Ramos (cell line): ENCODE measurements around the gene AZU1.
"Not testable (repeated sequence)": the region's sequence is repeated elsewhere in the genome, so short reads cannot be mapped to it uniquely, and the experiment has no call there.

Experiments
- in situ Hi-C: fragments of 300-500 bp; cut with MboI; formaldehyde crosslinking; loops from one replicate; pipeline ENCODE4 v1.14.3; 2022; ENCODE audit warnings: low sequenced_read_pairs; ENCODE audit not compliant: unreplicated experiment

Gene AZU1

DNA sequence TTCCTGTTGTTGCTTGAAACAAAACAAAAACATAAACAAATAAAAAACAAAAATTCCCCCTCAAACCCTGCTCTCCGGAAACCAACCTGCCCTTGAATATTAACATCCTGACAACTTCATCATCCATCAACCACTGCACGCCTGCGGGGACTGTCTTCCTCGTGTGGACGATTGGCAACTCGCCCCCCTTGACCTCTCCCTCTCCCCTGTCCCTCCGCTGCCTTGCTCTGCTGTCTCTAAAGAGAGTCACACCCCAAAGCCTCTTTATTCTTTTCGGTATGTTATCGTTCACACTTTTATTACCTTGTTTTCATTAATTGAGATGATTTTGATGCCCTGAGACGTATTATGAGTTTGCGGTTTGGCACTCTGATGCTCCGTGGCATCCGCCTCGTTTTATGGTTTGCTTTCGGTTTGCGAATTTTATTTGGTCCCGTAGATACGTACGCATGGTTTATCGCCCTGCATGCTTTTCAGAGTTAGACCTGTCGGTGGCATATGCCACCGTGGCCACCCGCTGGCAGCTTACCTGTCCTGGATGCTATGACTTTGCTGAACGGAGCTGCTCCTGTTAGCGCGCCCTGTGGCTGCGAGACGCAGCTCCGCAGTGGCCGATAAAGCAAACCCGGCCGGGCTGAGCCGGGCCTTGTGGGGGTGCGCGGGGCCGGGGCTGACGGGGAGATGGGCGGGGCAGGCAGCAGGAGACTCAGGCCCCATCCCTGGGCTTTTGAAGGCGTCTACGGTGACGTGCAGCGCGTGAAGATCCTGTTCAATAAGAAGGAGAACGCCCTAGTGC, 19.8 kb upstream of the AZU1 start:
- in situ Hi-C loops = no loop called here

DNA sequence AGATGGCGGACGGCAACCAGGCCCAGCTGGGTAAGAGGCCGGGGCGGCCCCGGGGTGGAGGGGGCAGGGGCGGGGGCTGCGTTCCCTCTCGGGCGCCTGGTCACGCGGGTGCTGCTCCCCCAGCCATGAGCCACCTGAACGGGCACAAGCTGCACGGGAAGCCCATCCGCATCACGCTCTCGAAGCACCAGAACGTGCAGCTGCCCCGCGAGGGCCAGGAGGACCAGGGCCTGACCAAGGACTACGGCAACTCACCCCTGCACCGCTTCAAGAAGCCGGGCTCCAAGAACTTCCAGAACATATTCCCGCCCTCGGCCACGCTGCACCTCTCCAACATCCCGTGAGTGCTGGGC, 19.2 kb upstream of the AZU1 start:
- in situ Hi-C loops = no loop called here

DNA sequence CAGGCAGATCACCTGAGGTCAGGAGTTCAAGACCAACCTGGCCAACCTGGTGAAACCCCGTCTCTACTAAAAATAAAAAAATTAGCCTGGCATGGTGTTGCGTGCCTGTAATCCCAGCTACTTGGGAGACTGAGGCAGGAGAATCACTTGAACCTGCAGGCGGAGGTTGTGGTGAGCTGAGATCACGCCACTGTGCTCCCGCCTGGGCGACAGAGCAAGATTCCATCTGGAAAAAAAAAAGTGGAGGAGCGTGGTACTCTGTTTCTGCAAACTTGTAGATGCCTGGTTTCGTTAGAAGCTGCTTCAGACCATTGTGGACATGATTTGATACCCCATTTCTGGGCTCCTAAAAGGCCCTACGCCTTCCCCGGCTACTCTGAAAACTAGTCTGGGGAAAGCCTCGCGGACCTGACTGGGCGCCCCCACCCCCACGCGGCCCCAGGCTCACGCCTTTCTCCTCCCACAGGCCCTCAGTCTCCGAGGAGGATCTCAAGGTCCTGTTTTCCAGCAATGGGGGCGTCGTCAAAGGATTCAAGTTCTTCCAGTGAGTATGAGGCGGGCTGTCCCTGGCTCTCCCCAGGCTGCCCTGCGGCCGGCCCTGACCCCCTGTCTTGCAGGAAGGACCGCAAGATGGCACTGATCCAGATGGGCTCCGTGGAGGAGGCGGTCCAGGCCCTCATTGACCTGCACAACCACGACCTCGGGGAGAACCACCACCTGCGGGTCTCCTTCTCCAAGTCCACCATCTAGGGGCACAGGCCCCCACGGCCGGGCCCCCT, 17.4 kb upstream of the AZU1 start:
- in situ Hi-C loops = no loop called here

DNA sequence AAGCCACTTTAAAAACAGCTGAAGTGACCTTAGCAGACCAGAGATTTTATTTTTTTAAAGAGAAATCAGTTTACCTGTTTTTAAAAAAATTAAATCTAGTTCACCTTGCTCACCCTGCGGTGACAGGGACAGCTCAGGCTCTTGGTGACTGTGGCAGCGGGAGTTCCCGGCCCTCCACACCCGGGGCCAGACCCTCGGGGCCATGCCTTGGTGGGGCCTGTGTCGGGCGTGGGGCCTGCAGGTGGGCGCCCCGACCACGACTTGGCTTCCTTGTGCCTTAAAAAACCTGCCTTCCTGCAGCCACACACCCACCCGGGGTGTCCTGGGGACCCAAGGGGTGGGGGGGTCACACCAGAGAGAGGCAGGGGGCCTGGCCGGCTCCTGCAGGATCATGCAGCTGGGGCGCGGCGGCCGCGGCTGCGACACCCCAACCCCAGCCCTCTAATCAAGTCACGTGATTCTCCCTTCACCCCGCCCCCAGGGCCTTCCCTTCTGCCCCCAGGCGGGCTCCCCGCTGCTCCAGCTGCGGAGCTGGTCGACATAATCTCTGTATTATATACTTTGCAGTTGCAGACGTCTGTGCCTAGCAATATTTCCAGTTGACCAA, 16.7 kb upstream of the AZU1 start:
- in situ Hi-C loops = no loop called here

DNA sequence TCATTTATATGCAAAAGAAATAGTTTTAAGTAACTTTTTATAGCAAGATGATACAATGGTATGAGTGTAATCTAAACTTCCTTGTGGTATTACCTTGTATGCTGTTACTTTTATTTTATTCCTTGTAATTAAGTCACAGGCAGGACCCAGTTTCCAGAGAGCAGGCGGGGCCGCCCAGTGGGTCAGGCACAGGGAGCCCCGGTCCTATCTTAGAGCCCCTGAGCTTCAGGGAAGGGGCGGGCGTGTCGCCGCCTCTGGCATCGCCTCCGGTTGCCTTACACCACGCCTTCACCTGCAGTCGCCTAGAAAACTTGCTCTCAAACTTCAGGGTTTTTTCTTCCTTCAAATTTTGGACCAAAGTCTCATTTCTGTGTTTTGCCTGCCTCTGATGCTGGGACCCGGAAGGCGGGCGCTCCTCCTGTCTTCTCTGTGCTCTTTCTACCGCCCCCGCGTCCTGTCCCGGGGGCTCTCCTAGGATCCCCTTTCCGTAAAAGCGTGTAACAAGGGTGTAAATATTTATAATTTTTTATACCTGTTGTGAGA, 16.1 kb upstream of the AZU1 start:
- in situ Hi-C loops = no loop called here

DNA sequence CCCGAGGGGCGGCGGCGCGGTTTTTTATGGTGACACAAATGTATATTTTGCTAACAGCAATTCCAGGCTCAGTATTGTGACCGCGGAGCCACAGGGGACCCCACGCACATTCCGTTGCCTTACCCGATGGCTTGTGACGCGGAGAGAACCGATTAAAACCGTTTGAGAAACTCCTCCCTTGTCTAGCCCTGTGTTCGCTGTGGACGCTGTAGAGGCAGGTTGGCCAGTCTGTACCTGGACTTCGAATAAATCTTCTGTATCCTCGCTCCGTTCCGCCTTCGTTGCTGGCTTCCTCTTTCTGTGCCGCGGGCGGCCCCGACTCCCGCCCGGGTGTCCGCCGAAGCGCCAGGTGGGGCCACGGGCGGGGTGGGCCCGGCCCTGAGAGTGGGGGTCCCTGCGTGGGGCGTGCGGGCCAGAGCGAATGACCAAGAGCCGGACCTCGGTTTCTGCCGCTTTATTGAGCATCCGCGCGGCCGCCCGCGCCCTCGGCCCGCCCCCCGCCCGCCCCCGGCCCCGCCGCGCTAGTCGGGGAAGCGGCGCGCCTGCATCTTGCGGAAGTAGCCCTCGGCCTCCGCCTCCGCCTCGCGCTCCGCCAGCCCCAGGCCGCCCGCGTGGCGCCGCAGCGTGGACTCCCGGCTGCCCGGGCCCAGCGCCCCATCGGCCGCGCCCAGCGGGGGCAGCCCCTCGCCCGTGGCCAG, 15.4 kb upstream of the AZU1 start:
- in situ Hi-C loops = no loop called here

DNA sequence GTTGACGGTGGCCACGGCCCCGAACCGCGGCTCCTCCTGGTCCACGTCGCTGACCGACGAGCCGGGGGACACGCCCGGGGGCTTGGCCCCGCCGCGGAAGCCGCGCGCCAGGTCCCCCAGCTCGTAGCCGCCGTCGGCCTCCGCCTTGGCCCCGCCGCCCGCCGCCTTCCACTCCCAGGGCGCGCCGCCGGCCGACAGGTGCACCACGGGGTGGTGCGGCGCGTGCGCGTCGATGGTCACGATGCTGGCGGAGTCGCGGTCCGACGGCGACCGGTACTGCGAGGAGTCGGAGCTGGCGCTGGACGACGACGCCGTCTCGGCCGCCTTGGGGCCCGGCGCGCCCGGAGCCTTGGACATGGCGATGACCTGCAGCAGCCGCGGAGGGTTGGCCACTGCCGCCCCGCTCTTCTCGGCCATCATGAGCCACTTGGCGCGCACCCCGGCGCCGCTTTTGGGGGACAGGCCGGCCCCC, 14.9 kb upstream of the AZU1 start:
- in situ Hi-C loops = no loop called here

DNA sequence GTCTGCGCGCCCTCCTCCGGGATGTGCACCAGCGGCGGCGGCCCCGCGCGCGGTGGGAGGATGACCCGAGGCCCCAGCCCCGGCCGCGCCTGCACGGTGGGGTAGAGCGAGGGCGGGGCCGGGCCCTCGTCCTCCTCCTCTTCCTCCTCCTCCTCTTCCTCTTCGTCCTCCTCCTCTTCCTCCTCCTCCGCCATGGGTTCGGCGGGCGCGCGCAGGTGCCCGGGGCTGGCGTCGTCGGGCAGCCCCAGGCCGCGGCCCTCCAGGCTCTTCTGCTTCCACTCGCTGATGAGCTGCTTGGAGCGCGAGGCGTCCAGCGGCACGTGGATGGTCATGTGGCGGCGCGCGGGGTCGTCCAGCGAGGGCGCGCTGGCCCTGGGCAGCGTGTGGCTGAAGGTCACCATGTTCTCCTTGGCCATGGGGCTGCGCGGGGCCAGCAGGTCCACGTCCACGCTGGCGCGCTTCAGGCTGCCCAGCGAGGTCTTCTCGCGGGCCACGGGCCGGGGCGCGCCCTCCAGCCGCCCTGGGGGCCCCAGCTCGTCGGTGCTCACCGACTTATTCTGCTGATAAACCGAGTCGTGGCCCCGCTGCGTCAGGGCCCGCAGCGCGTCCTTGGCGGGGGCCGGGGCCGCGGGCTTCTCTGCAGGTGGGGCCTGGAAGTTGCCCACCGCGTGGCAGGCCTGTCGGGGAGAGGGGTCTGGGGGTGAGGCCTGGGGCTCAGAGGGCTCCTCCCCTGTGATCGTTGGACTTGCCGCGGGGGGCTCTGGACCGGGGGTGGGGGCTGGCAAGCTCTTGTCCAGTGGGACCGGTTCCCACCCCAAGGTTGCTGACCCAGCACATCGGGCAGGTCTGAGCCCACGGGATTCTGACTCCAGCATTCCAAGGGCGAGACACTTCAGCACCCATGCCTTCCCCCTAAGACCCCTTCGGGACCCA, 14.2 kb upstream of the AZU1 start:
- in situ Hi-C loops = no loop called here

DNA sequence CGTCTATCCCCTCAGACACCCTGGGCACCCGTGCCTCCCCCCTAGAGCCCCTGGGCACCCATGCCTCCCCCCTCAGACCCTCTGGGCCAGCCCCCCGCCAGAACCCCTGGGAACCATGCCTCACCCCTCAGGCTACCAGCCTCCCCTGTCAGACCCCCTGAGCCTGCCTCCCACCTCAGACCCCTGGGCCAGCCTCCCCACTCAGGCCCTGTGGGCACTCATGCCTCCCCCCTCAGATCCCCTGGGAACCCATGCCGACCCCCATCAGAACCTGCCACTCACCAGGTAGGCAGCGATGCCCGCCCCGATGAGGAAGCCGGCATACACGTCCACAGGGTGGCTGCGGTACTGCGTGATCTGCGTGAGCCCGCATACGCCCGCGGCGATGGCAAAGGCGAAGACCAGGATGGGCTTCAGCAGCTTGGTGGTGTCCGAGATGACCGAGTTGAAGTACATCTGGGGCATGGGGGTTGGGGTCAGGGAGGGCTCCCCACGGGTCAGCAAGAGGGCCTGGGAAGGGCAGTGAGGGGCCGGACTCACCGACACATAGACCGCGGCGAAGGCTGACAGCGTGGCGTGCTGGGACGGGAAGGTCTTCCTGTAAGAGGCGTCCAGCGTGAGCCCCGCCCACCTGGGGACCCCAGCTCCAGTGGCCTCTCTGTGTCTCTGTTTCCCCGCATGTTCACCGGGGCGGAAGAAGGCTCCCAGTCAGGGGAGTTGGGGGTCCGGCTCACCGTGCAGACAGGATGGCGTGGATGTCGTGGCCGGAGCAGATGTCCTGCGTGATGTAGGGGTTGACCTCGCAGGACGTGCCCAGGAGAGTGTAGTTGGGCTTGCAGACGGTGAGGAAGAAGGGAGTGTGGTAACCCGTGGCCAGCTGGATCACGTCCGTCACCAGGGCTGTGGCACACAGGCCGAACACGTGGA, 13.2 kb upstream of the AZU1 start:
- in situ Hi-C loops = no loop called here

DNA sequence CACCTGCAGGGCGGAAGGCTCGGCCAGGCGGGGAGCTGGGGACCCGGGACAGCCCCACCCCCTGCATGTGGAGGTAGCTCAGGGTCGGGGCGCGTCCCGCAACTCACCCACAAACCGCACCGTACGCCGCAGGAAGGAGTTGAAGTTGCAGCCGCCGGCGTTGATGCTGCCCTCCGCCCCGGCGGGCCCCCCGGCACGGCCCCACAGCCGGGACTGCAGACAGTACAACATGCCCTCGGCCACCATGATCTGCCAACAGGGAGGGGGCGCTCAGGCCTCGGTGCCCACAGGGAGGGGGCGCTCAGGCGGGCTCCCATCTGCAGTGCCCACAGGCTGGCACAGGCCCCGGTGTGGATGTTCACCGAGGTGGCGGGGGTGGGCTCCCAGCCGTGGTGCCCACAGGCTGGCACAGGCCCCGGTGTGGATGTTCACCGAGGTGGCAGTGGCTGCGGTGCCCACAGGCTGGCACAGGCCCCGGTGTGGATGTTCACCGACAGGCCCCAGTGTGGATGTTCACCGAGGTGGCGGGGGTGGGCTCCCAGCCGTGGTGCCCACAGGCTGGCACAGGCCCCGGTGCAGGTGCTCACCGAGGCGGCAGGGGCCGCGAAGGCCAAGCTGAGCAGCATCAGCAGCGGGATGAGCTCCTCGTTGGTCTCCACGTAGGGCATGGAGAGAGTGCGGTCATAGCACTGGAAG, 12.4 kb upstream of the AZU1 start:
- in situ Hi-C loops = no loop called here

DNA sequence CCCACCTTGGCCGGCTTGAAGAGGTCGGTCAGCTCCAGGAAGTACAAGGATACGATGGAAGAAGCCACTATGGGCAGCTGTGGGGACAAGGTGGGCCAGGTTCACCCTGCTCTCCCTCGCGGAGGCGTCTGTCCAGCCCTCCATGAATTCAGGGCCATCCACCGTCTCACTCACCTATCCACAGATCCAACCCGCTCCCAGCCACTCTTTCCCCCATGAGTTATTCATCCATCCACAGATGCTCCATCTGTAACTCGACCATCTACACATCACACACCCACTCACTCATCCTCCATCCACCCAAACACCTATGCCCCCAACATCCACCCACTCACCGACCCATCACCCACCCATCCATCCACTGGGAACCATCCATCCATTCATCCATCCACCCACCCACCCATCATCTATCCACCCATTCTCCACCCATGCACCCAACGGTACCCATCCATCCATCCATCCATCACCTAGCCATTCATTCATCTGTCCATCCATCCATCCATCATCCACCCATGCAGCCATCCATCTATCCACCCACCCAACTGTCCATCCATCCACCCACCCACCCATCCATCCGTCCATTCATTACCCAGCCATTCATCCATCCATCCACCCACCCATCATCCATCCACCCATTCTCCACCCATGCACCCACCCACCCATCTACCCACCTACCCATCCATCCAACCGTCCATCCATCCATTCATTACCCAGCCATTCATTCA, 11.7 kb upstream of the AZU1 start:
- in situ Hi-C loops = no loop called here

DNA sequence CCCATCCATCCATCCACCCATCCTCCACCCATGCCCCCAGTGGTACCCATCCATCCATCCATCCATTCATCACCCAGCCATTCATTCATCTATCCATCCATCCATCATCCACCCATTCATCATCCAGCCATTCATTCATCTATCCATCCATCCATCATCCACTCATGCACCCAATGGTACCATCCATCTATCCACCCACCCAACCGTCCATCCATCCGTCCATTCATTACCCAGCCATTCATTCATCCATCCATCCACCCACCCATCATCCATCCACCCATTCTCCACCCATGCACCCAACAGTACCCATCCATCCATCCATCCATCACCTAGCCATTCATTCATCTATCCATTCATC, 11.2 kb upstream of the AZU1 start:
- in situ Hi-C loops = no loop called here

DNA sequence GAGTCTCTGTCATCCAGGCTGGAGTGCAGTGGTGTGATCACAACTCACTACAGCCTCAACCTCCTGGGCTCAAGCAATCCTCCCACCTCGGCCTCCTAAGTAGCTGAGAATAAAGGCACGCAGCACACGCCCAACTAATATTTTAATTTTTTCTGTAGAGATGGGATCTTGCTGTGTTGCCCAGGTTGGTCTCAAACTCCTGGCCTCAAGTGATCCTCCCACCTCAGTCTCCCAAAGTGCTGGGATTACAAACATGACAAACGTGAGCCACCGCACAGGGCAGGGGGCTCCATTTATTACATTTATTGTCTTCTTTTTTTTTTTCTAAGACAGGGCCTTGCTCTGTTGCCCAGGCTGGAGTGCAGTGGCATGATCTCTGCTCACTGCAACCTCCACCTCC, 7.4 kb upstream of the AZU1 start:
- in situ Hi-C loops = not testable (repeated sequence)

DNA sequence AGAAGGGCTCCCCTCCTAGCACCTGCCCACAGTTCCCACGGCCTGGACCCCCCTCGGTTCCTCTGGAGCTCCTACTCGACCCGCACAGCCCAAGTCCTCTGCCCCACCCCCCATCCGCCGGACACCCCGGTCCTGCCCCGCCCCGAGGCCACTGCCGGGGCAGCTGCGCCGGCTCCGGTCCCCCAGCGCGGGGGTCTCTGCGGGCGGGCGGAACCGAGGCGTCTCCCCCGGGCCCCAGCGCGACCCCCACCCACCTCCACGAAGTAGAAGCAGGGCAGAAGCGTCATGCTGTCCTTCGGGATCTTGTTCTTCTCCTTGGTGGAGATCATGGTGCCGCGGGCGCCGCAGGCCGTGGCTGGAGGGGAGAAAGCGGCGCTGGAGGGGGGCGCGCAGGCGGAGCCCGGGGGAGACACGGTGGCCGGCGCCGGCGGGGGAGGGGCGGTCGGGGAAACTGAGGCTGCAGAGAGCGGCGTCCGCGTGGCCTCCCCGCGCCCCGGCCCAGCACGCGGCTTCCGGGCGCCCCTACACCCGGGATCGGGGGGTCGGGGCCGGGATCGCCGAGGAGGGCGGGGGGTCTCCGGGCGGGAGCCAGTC, 6.3 kb upstream of the AZU1 start:
- in situ Hi-C loops = no loop called here

DNA sequence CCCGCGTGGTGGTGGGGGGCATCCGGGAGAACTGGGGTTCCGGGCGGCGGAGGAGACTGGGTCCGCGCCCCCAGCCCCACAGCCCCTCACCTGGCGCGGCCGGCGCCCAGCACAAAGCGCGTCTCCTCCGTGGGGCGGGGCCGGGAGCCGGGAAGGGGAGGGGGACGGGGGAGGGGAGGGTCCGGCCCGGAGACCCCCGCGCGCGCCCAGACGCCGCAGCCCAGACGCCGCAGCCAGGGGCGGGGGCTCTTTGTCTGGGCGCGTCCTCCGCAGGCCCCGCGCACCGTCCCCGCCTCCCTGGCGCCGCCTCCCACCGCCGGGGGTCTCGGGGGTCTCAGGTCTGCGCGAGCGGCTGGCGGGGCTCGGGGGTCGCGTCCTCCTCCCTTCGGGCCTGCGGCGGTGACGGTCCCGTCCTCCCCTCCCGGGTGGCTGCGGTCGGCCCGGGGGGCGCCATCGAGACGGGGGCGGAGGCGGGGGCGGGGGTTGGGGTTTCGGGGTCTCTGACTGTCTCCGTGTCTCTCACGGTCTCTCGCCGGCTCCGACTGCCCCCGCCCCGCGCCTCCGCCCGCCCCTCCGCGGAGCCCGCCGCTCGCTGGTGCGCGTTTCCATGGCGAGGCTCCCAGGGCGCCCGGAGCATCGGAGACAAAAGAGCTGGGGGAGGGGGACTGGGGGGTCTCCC, 5.7 kb upstream of the AZU1 start, which contains the start of gene PLPPR3:
Gene PLPPR3, minus strand, starts transcription at position 131 of the 679 bp plus-strand sequence. CDS start 396 bp downstream, outside the sequence.
- in situ Hi-C loops = no loop called here

DNA sequence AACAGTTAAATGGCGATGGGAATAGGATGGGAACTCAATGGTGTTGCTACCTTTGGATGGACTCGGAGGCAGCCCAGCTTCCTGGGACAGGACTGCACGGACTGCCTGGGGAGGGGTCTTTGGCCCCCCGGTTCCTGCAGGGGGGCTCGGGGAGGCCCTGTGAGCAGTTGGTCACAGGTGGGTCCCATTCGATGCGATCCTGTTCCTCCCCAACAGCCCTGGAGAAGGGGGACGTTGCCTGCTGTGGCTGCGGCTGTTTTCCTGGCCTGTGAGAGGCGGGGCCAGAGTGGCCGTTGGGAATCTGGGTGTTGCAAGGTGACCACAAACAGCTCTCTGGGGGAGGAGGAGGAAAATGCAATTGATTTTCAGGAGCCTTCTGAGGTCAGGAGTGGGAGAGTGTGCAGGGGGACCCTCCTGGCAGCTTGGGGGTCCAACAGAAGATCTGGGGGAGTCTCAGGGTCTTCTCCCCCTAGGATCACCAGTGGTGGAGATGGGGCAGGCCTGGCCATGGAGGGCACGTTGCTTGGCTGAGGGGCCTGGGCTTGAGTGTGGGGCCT, 4.0 kb upstream of the AZU1 start:
- in situ Hi-C loops = no loop called here
